Neutrophil (primary cell): ENCODE data around the gene ATF4.
A peak's percentile ranks its signal among the peaks of the same experiment; 100 is the strongest.

Source experiments
- H3K27ac ChIP-seq: fragments of 200-600 bp; sonication (generic); 2 replicates; pipeline ENCODE4 v1.5.1; 2016; ENCODE audit warnings: mild to moderate bottlenecking, moderate library complexity
- H3K27me3 ChIP-seq: fragments of 200-600 bp; sonication (generic); 2 replicates; pipeline ENCODE4 v1.6.0; 2016; ENCODE audit warnings: mild to moderate bottlenecking
- H3K36me3 ChIP-seq: fragments of 200-600 bp; sonication (generic); 2 replicates; pipeline ENCODE4 v1.5.1; 2017
- H3K4me1 ChIP-seq, 2 experiments: fragments of 200-600 bp in 1 of 2; sonication (generic) in 1 of 2; 1 replicate in 1 of 2; 2 replicates in 1 of 2; pipeline versions ENCODE4 v1.5.1 to v1.6.1; 2013 to 2016; ENCODE audit warnings: low read depth in 1 of 2, low read length in 1 of 2, mild to moderate bottlenecking in 1 of 2, moderate library complexity in 1 of 2; ENCODE audit not compliant: control insufficient read depth in 1 of 2, insufficient read depth in 1 of 2
- H3K4me3 ChIP-seq, 2 experiments: fragments of 200-600 bp in 1 of 2; sonication (generic) in 1 of 2; 1 replicate in 1 of 2; 2 replicates in 1 of 2; pipeline ENCODE4 v1.5.1; 2013 to 2016; ENCODE audit warnings: low read depth in 1 of 2, low read length in 1 of 2, mild to moderate bottlenecking in 1 of 2, moderate library complexity in 1 of 2
- H3K9me3 ChIP-seq: fragments of 200-600 bp; sonication (generic); 2 replicates; pipeline ENCODE4 v1.5.1; 2016
- CTCF ChIP-seq: fragments of 200-600 bp; sonication (generic); IDR thresholded peaks from 2 replicates; pipeline ENCODE4 v1.5.1; 2016; ENCODE audit warnings: antibody characterized with exemption

ATF4 gene

GRCh38 chr22:39500101-39500500 is 20.3 kb upstream of the ATF4 start:
- Histone ChIP-seq H3K4me1 (peaks cover 20 to 37% of the 10 kb centered on the region in 2 experiments), H3K36me3 (peaks cover 10% of the 10 kb centered on the region), H3K4me3 (no peak overlapping the region), H3K27ac (no peak overlapping the region), H3K27me3 (no peaks in the 10 kb centered on the region), H3K9me3 (no peaks in the 10 kb centered on the region)
- TF ChIP-seq CTCF = no peak

- Histone ChIP-seq H3K4me1 (peaks cover 20 to 25% of the 10 kb centered on the region in 2 experiments), H3K9me3 (no peaks in the 10 kb centered on the region), H3K4me3 (peak overlapping the region; percentile 76 to 79), H3K27me3 (no peaks in the 10 kb centered on the region), H3K27ac (peak overlapping the region; percentile 79), H3K36me3 (peaks cover 24% of the 10 kb centered on the region)
- no peak for TF ChIP-seq CTCF
Measured at GRCh38 chr22:39501644-39502108, 18.7 kb upstream of the ATF4 start.

- Histone ChIP-seq H3K9me3 (no peaks in the 10 kb centered on the region), H3K4me3 (peak within 1 kb of the TSS; percentile 76 to 79), H3K27me3 (no peaks in the 10 kb centered on the region), H3K36me3 (peaks cover 29% of the 10 kb centered on the region), H3K4me1 (peaks cover 20 to 25% of the 10 kb centered on the region in 2 experiments), H3K27ac (peak within 1 kb of the TSS; percentile 79)
- TF ChIP-seq CTCF = no peak
Measured at GRCh38 chr22:39502109-39502788, 18.1 kb upstream of the ATF4 start, which contains the start of gene MIEF1. TSS of gene MIEF1 (plus strand) at chr22:39502290. CDS start at chr22:39511295, 9,005 bp downstream.

- Histone ChIP-seq H3K4me1 (peaks cover 20 to 25% of the 10 kb centered on the region in 2 experiments), H3K9me3 (no peaks in the 10 kb centered on the region), H3K36me3 (peaks cover 35% of the 10 kb centered on the region), H3K27me3 (no peaks in the 10 kb centered on the region), H3K27ac (peak overlapping the region; percentile 79), H3K4me3 (peak overlapping the region; percentile 76 to 79)
- no peak for TF ChIP-seq CTCF
Measured at GRCh38 chr22:39502789-39503409, 17.5 kb upstream of the ATF4 start.

- H3K36me3 ChIP-seq = peaks cover 42% of the 10 kb centered on the region
- H3K27me3 ChIP-seq = no peaks in the 10 kb centered on the region
- H3K4me3 ChIP-seq = no peak overlapping the region
- TF ChIP-seq CTCF = no peak
- peaks cover 20 to 25% of the 10 kb centered on the region in 2 experiments for H3K4me1 ChIP-seq
- peak overlapping the region; percentile 79 for H3K27ac ChIP-seq
- no peaks in the 10 kb centered on the region for H3K9me3 ChIP-seq
Measured at GRCh38 chr22:39503630-39504029, 16.7 kb upstream of the ATF4 start.
